Measurements from ENCODE around the gene MXI1. TPM values are rescaled to one million over a fixed set of nuclear protein-coding genes. Genes with fewer than 3 reads are reported as not detected.
"Not testable (repeated sequence)": the region's sequence is repeated elsewhere in the genome, so short reads cannot be mapped to it uniquely, and the experiment has no call there.

Gene MXI1
- total RNA-seq, 4 donors from 2014 or later = 27.4 to 52.9 (median 51.6) TPM

DNA sequence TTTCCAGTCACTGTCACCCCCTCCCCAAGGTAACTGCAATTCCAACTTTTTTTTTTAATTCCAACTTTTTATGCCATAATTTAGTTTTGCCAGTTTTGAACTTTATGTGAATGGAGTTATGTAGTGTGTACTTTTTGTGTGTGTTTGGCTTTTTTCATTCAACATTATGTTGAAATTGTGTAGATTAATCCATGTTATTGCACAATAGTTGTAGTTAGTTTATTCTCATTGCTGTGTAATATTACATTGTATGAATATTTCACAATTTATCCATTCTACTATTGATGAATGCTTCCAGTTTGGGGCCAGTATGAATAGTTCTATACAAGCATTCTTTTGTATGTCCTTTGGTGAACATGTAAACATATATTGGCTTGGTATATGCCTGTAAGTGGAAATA lies 32.5 kb downstream of the MXI1 start:
- intact Hi-C loops (cut with DNase I; ENCODE audit: low total_unique reads) = no loop called here
- no peak overlapping the region for H3K4me3 ChIP-seq
- no peak for TF ChIP-seq POLR2A (IDR thresholded peaks at IDR 0.05)
- TF ChIP-seq, protein P1, sequence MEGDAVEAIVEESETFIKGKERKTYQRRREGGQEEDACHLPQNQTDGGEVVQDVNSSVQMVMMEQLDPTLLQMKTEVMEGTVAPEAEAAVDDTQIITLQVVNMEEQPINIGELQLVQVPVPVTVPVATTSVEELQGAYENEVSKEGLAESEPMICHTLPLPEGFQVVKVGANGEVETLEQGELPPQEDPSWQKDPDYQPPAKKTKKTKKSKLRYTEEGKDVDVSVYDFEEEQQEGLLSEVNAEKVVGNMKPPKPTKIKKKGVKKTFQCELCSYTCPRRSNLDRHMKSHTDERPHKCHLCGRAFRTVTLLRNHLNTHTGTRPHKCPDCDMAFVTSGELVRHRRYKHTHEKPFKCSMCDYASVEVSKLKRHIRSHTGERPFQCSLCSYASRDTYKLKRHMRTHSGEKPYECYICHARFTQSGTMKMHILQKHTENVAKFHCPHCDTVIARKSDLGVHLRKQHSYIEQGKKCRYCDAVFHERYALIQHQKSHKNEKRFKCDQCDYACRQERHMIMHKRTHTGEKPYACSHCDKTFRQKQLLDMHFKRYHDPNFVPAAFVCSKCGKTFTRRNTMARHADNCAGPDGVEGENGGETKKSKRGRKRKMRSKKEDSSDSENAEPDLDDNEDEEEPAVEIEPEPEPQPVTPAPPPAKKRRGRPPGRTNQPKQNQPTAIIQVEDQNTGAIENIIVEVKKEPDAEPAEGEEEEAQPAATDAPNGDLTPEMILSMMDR (IDR thresholded peaks at IDR 0.05) = no peak
- peaks cover 0 to 17% of the 10 kb centered on the region in 2 donors for H3K4me1 ChIP-seq
- H3K9me3 ChIP-seq = peaks cover 0 to 6% of the 10 kb centered on the region in 2 donors
- no peak for DNase-seq
- H3K36me3 ChIP-seq = no peaks in the 10 kb centered on the region
- no peaks in the 10 kb centered on the region for H3K27me3 ChIP-seq
- H3K27ac ChIP-seq = no peak overlapping the region

DNA sequence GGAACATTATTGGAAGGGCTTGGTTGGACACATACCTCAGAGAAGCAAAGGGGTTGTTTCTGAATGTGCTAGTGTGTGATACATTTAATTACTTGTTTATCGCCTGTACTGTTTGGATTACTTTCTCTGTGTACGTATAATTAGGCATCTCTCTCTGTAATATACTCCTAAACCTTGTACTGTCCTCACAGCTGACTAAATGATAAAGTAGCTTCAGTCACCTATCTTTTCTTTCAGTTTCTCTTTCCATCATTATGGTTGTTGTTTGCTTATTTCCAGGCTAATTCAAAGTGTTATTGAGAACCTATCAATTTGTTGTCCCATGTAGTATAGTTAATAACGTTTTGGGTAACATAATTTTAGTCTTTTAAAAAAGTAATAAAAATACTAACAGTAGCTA lies 34.0 kb downstream of the MXI1 start:
- H3K27me3 ChIP-seq = no peaks in the 10 kb centered on the region
- intact Hi-C loops (cut with DNase I; ENCODE audit: low total_unique reads) = no loop called here
- H3K36me3 ChIP-seq = no peaks in the 10 kb centered on the region
- no peak overlapping the region for H3K27ac ChIP-seq
- peaks cover 0 to 17% of the 10 kb centered on the region in 2 donors for H3K4me1 ChIP-seq
- H3K4me3 ChIP-seq = no peak overlapping the region
- no peak for TF ChIP-seq POLR2A (IDR thresholded peaks at IDR 0.05)
- TF ChIP-seq, protein P1 (IDR thresholded peaks at IDR 0.05) = no peak
- H3K9me3 ChIP-seq = peaks cover 0 to 6% of the 10 kb centered on the region in 2 donors
- no peak for DNase-seq

DNA sequence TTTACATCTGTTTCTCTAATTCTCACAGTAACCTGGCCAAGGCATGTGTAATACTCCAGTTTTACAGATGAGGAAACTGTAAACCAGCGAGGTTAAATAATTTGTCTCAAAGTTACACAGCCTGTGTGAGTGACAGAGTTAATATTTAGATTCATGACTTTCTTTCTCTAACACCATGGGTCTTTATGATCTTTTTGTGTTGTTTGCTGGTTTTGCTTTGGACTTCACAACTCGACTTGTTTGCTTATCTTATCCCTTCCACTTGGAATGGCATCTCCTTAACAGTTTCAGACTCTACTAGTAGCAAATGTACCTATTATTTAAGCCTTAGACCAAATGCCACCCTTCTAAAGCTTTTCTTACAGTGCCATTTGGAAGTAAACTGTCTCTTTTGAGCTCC lies 34.4 kb downstream of the MXI1 start:
- Histone ChIP-seq H3K4me3 (no peak overlapping the region), H3K4me1 (peaks cover 0 to 17% of the 10 kb centered on the region in 2 donors), H3K27me3 (no peaks in the 10 kb centered on the region), H3K9me3 (peaks cover 0 to 6% of the 10 kb centered on the region in 2 donors), H3K36me3 (no peaks in the 10 kb centered on the region), H3K27ac (no peak overlapping the region)
- no peak for TF ChIP-seq POLR2A (IDR thresholded peaks at IDR 0.05)
- TF ChIP-seq, protein P1 (IDR thresholded peaks at IDR 0.05) = no peak
- DNase-seq = no peak
- intact Hi-C loops (cut with DNase I; ENCODE audit: low total_unique reads) = no loop called here

DNA sequence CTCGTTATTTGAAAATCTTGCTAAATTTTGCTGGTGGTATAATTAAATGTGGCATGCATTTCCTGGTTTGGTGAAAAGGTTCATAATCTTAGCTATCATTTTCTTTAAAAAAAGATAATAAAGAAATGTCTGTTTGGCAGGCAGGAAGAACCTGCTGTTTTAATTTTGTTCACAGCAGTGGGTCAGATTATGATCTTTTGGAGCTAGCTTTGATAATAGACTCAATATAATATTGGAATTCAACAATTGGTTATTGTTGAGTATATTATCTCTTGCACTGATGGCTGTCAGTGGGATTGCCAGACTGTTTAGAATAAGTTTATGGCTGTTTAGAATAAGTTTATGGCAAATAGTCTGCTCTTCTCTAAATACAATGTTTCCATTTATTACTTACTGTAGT lies 35.1 kb downstream of the MXI1 start:
- H3K36me3 ChIP-seq = no peaks in the 10 kb centered on the region
- no peak for DNase-seq
- no peaks in the 10 kb centered on the region for H3K27me3 ChIP-seq
- H3K9me3 ChIP-seq = peaks cover 0 to 6% of the 10 kb centered on the region in 2 donors
- H3K4me3 ChIP-seq = no peak overlapping the region
- peaks cover 0 to 17% of the 10 kb centered on the region in 2 donors for H3K4me1 ChIP-seq
- intact Hi-C loops (cut with DNase I; ENCODE audit: low total_unique reads) = no loop called here
- TF ChIP-seq, protein P1 (IDR thresholded peaks at IDR 0.05) = no peak
- TF ChIP-seq POLR2A (IDR thresholded peaks at IDR 0.05) = no peak
- no peak overlapping the region for H3K27ac ChIP-seq

DNA sequence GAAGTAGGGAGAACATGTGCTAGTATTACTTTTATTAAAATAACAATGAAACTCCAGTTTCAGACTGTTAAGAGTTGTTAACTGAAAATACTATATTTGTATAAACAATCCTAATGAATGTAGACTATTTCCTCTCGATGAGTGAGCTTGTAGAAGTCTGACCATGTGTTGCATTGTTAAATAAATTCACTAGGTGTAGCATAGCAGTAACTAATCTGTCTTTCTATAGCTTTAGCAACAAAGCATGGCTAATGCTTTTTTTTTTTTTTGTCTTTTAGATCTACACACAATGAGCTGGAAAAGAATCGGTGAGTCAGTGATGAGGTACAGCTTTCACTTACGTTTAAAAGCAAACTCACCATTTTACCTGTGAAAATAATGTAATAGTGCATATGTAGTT lies 37.1 kb downstream of the MXI1 start:
- Histone ChIP-seq H3K27ac (no peak overlapping the region), H3K36me3 (no peaks in the 10 kb centered on the region), H3K27me3 (no peaks in the 10 kb centered on the region), H3K9me3 (no peaks in the 10 kb centered on the region), H3K4me3 (no peak overlapping the region), H3K4me1 (peaks cover 0 to 17% of the 10 kb centered on the region in 2 donors)
- TF ChIP-seq, protein P1 (IDR thresholded peaks at IDR 0.05) = no peak
- no peak for TF ChIP-seq POLR2A (IDR thresholded peaks at IDR 0.05)
- intact Hi-C loops (cut with DNase I; ENCODE audit: low total_unique reads) = no loop called here
- DNase-seq = no peak

DNA sequence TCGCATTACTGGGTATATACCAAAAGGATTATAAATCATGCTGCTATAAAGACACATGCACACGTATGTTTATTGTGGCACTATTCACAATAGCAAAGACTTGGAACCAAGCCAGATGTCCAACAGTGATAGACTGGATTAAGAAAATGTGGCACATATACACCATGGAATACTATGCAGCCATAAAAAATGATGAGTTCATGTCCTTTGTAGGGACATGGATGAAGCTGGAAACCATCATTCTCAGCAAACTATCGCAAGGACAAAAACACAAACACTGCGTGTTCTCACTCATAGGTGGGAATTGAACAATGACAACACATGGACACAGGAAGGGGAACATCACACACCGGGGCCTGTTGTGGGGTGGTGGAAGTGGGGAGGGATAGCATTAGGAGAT lies 40.4 kb downstream of the MXI1 start:
- H3K4me3 ChIP-seq; H3K9me3 ChIP-seq; DNase-seq; H3K27ac ChIP-seq; H3K36me3 ChIP-seq; intact Hi-C loops (cut with DNase I; ENCODE audit: low total_unique reads); H3K4me1 ChIP-seq; H3K27me3 ChIP-seq: not testable (repeated sequence)

DNA sequence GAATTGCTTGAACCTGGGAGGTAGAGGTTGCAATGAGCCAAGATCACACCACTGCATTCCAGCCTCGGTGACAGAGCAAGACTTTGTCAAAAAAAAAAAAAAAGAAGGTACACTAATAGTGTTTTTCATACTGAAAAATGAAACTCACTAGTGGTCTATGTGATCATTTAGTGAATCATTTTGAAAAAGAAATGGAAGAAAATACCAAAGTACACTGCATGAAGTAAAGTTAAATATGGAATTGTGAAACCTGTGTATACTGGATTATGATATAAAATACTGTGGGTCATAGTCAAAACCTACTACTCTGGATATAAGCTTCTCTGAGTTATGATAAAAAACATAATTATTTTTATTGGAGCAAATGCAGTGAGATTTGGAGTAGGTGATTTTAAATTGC lies 42.1 kb downstream of the MXI1 start:
- H3K36me3 ChIP-seq; H3K4me3 ChIP-seq; DNase-seq; H3K9me3 ChIP-seq; H3K27me3 ChIP-seq; intact Hi-C loops (cut with DNase I; ENCODE audit: low total_unique reads); H3K4me1 ChIP-seq; H3K27ac ChIP-seq: not testable (repeated sequence)

DNA sequence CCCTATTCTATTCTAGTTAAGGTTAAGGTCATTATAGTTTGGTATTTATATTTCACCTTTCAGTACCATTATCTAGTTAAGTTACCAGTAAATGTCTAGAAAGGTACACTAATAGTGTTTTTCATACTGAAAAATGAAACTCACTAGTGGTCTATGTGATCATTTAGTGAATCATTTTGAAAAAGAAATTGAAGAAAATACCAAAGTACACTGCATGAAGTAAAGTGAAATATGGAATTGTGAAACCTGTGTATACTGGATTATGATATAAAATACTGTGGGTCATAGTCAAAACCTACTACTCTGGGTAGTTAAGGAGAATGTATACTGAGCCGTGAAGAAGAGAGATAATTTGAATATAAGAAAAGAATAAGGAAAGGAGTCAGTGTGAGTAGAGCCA lies 44.0 kb downstream of the MXI1 start:
- intact Hi-C loops (cut with DNase I; ENCODE audit: low total_unique reads); H3K27me3 ChIP-seq; DNase-seq; H3K9me3 ChIP-seq; H3K36me3 ChIP-seq; H3K4me3 ChIP-seq; H3K27ac ChIP-seq; H3K4me1 ChIP-seq: not testable (repeated sequence)

Measured in uterus (tissue), 4 donors.